Astrocyte of the hippocampus (primary cell): Measurements from ENCODE around the gene GCLC.
"Not testable (repeated sequence)": the region's sequence is repeated elsewhere in the genome, so short reads cannot be mapped to it uniquely, and the experiment has no call there.

ENCODE experiments used
- DNase-seq: peaks from one replicate; pipeline ENCODE4 v3.0.0; 2011; ENCODE audit warnings: low read depth, low spot score

GCLC gene

DNA sequence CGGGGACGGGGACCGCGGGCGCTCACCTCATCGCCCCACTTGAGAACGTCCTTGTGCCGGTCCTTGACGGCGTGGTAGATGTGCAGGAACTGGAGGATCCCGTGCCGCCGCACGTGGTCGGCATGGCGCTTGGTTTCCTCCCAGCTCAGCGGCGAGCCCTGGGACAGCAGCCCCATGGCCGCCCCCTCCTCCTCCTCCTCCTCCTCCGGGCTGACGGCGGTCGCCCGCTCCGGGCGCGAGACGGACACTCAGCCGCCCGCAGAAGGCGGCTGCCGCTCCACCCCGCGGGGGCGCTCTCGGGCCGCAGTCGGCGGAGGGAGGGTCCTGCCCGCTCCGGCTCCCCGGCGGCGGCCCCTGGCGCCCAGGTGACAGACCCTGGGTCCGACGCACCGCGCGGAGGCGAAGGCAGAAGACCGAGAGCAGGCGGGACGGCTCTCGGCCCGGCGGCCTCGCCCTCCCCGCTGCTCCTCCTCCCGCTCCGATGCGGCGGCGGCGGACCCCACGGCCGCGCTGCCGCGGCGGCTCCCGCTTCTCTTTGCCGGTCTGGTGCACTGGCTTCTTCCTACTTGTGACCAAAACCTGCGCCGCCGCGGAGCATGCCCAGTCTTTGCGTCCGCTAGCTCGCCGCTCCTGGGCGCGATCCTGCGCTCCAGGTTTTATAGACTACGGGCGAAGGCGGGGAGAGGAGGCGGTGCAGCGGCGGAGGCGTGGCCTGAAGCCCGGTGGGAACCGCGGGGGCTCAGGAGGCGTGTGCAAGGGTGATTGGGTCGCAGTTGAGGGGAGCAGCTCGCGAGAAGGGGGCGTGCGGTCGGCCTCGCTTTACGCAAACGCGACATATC lies at the start of gene GCLC:
GCLC (minus strand) TSS at position 632 of the 839 bp plus-strand sequence; CDS start at position 176, 456 bp downstream.
- peak; percentile 99 for DNase-seq

DNA sequence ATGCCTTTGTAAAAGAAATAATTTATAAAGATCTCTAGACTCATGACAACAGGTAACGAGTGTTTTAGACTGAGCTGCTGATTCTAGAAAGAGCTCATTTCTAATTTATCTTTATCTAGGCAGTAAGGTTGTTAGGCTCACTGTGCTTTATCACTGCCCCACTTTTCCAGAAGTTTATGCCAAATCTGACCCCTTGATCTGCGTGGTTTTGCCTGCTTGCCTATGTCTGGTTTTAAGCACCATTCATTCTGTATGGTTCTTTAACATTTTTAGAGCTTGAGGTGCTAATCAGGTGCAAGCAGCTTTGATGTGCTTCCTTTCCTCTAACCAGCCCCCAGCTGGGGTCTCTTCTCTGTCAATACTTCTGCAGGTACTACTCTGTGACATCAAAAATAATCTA lies 49.7 kb upstream of the GCLC start:
- no peak for DNase-seq

DNA sequence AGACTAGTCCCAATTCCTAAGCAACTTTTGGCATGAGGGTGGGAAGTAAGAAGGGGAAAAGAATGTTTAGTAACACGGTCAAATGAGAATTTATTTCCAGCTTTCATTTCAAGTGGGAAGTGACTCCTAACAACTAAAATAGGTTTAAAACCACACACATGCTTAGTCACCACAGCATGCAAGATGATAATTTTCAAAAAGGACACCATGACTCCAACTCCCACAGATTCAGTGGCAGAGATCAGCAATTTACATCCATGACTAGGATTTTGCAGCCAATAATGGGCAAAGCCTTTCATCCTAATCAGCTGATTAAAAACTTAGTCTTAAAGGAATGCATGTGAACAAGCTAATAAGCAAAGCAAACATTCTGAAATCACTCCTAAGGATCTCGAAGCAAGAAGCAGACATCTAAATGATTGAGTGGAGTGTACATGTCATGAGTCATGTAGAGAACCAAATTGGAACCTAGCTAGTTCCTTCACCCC lies 48.1 kb upstream of the GCLC start:
- peak; percentile 78 for DNase-seq

DNA sequence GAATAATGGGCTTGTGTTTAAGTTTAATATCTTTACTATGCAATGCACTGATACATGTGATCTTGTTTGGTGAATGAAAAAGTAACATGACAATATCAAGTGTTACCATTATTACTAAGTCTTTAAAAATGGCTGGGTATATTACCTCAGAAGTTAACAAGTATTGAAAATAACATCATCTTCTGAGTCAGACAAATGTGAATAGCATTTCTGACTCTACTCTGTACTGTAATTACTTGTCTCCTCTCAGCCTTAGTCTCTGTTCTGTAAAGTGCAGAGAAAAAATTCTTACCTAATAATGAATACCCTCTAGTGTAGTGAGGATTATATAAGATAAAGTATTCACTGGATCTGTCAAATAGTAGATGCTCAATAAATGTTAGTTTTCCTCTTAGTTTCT lies 47.0 kb upstream of the GCLC start:
- DNase-seq = no peak

DNA sequence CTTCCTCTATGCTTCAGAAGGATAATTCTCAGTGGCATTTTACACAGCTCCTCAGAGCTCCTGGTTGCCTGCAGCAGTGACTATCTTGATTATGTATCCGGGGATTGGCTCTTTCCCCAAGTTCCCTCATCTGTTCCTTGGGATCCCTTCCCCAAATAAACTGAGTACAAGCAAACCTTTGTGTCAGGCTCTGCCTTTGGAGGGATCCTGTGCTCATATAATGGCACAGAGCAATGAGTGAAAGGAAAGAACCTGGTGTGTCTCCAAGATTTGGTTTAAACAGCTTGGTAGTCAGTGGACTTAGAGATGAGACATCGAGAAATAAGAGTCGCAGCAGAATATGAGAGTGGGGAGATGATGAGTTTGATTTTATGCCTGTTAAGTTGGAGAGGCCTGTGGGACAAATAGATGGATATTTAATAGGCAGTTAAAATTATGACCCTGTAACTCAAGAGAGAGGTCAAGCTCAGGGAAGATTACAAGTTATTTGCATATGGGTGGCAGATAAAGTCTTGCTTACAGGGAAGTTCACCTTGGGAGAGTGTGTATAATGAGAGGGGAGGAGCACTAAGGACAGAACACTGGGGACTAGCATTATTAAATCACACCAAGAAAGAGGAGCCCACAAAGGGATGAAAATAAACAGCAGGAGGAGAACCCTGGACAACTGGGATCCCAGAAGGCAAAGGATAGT lies 44.1 kb upstream of the GCLC start:
- DNase-seq = no peak

DNA sequence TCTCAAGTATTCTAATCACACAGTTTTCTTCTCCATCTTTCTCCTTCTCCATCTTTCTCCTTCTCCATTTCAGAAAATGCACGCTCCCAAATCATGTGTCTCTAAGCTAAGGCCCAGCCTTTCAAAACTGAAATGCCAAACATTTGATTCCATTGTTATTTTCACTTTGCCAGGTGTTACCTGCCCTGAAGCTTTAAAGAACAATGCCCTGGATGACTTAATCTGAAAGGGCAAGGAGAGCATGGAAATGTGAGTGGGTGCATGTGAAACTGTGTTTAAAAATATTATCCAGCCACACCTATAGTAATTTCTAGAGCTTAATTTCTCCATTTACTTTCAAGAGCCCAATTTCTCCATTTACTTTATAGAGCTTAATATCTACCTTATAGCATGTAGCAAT lies 42.4 kb upstream of the GCLC start:
- no peak for DNase-seq

DNA sequence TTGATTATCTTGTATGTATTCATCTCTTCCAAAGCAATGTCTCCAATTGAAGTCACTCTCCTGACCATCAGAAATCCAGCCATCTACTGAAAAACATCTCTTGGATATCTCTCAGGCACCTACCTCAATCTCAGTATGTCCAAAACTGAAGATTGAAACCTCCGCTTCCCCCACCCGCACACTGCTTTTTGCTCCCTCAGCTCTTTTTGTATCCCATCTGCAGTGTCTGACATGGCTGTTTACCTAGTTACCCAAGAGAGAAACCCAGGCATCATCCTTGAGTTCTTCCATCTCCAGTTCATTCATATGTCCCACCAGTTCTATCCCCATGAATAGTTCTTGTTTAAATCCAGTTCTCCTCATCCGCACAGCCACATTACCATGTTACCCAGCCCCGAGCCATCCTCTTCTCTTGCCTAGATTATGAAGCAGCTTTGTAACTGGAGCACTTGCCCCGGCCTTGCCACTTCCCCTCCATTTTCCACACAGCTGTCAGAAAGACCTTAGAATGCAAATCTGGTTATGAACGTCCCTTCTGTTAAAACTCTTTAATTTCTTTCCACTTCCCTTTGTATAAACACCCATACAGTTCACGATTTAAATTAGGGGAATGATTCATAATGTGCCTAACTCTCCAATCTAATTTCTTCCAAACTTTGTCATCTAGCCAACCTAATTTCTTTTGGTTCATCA lies 40.5 kb upstream of the GCLC start:
- no peak for DNase-seq

DNA sequence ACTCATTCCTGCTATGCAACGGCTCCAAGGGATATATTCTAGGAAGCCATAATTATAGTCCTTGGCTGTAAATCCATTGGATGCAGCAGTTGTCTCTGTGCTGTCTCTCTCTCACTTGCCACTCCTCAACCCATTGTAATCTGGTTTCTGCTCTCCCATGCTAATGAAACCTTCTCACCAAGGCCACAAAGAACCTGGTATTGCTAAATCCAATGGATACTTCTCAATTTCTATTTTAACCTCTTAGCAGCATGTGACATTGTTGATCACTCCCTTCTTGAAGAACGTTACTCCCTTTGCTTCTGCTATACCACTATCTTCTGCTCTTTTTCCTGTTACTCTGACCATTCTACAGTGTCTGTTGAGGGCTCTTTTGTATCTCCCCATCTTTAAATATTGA lies 39.8 kb upstream of the GCLC start:
- DNase-seq = no peak

DNA sequence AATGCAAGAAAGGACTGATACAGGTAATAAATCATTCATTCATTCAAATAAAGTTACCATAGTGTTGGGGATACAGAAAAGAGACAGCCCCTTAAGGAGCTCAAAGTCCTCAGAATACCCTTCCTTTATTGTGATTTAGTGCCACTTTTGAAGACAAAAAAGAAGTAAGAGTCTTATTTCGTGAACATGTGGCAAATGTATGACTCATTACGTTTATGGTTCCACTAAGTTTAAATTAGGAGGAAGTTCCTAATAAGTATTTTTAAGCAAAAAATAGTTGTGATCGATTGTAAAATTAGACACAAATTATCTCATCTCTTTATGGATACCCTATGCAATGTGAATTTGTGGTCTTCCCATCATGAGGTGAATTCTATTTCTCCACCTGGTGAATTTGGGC lies 38.5 kb upstream of the GCLC start:
- DNase-seq = no peak

DNA sequence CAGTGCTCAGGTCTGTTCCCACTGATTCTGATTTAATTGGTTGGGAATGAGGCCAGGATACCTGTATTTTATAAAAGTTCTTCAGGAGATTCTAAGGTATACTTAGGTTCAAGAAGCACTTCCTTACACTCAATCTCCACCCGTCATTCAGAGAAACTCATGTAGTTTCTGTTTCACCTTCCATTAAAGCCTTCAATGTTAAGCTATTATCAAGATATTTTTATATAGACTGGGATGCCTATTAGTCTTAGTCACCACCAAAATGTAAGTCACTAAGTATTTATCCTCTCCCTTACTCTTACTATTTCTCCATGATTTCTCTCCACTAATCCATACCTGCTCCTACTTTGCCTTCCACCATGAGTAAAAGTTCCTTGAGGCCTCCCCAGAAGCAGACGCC lies 38.1 kb upstream of the GCLC start:
- DNase-seq = no peak

DNA sequence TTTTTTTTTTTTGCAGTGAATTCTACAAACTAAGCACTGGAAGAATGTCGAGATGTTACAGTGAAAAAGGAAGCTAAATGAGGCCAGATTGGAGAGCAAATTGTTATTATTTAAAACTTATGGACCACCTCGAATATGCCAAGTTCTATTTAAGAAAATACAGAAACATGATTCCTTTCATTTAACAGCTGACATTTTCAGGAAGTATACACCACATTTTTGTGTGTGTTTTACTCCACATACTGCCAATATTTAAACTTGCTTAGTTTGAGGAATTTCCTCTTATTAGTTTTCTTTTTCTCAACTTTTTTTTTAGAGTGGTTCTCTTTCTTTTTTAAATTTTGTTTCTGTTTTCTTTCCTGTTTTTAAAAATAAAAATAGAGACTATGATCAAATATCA lies 37.0 kb upstream of the GCLC start:
- DNase-seq = no peak

DNA sequence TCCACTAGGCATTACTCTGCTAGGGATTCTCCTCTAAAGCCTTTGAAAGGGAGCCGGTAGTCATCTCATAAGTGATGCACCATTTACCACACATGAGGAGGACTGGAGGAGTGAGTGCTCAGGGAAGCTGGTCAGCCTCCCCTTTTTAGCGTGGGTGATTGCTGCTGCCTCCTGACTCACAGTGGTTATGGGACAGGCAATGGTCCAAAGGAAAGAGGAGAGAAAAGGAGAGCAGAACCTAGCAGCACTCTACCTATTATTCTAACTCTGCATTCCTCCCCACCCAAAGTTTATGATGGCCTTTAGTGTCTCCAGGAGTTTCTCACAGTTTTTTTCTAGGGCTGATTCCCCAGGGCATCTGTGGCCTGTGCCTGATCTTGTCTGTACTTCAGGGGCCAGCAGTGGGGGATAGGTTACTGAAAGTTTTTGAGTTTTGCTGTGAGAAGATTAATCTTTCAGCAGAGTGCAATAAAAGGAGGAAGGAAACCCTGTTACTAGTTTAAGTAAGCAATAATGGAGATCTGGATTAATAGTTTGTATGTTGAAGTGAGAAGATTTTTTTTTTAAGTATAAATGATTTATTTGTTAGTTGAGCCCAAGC lies 36.4 kb upstream of the GCLC start:
- DNase-seq = peak; percentile 77

DNA sequence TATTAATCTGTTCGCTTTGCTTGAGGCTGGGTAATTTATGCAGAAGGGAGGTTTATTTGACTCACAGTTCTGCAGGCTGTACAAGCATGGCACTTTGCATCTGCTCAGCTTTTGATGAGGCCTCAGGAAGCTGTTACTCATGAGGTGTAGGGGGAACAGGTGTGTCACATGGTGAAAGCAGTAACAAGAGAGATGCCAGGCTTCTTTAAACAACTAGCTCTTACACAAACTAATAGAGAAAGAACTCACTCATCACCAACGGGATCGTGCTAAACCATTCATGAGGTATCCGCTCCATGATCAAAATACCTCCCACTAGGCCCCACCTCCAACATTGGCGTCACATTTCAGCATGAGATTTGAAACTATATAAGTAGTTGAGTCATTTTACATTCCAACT lies 34.4 kb upstream of the GCLC start:
- DNase-seq = no peak

DNA sequence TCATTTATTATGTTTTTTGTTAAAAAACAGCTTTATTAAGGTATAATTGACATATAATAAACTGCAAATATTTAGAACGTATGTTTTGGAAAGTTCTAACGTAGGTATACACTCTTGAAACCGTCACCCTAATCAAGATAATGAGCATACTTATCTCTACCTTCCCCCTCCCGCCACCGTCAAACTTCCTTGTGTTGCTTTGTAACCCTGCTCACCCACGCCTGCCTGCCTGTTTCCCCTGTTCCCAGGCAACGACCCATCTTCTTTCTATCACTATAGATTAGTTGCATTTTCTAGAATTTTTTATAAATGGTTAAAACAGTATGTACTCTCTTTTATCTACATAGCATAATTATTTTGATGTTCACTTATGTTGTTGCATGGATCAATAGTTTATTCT lies 33.5 kb upstream of the GCLC start:
- no peak for DNase-seq

DNA sequence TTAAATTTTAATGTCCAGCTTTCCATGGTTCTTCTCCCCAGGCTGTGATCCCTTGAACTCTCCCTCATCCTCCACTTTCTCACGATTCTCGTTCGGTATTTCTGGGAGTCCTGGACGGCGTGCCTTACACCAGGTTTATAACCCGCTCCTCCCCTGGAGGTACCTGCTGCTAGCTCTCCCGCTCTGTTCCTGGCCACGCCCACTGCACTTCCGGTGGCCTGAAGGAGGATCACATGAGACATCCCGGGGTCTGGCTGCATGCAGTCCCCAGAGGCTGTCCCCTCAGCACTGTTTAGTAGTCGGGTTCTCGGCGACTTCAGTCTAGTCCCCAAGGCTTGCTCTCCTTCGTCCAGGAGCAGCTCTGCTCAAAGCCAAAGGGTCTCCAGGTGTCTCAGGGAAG lies 28.4 kb upstream of the GCLC start:
- no peak for DNase-seq

DNA sequence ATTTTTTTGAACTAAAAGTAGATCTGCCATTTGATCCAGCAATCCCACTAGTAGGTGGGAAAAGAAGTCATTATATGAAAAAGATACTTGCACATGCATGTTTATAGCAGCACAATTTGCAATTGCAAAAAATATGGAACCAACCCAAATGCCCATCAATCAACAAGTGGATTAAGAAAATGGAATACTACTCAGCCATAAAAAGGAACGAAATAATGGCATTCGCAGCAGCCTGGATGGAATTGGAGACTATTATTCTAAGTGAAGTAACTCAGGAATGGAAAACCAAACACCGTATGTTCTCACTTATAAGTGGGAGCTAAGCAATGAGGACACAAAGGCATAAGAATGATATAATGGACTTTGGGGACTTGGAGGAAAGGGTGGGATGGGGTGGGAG lies 27.5 kb upstream of the GCLC start:
- not testable (repeated sequence) for DNase-seq

DNA sequence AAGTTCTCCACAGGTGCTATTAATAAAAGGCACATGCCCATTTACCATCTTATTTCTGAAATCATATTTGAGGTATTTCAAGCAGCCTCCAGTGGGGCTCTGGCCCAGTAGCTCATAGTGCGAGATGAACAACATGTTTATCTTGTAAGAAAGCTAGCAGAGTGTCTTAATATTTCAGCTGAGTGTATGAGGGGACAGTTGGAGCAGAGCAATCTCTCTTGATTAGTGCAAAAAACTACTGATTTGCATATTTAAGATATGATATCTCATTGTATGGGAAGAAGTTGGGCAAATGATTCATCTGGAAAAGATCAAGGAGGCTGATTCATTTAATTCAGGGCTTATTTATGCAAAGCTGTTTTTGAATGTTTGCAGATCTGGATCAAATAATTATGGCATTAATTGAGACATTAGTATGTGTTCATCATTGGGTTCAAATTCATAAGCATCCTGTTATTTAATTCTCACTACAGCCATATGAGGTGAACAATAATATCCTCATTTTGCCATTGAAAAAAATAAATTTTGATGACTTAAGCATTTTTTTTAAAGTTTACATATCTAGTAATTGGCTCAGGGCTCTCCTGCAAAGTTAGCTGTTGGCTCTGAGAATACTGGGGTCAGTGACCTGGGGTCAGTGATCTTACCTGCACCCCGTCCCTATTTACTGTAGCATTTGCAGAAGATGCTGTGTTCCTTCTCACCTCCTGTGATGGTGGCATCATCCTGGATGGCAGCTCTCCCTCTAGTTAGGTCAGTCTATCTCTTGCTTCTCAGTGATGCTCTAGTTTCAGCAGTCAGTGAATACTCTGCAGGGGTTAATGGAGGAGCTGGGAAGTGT lies 24.1 kb upstream of the GCLC start:
- no peak for DNase-seq

DNA sequence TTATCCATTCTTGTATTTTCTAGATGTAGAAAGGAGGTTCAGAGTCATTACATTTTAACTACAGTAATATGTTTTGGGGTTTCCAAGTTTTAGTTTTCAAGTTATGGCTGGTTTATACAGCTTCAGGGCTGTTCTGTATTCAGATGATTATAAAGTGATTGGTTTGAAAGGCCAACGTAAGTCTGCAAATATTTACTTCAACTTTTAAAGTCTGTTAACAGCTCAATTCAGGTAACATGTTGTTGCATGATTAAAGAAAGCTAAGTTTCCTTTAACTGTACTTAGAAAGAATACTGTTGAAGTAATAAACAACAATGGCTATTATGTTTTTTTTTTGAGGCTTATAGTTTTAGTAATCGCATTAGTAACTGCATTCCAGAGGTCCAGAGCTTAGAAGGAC lies 22.8 kb upstream of the GCLC start:
- no peak for DNase-seq

DNA sequence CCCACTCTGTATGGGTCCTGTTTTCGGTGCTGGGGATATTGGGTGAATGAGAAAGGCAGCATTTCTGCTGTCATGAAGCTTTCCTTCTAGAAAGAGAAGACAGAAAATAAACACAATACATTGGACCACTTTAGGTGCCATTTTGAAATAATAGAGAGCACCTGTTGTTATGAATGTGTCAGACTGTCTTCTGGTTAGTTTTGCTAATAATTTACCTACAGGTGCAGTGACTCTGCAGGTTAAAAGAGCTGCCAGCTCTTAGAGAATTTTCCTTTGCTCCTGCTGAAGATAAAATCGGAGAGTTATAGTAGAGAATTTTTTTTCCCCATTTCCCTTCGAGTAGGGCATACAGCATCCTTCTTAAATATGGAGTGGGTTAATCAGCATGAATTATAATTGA lies 21.9 kb upstream of the GCLC start:
- no peak for DNase-seq

DNA sequence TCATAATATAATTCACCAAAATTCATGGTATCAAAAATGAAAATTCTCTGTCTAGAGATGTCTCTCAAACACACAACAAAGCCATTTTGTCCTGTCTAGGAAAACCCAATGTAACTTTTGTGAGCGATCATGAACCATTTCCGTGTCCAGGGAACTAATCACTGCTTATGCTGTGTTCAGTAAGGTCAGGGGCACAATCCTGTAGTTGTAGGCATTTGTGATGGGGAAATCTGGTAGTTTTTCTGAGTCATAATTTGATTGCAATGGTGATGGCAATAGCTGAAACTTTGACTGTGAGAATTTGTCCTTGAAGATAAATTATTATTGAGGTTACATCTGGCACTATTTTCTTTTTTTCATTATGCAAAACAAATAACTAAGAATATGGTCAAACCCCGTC lies 21.0 kb upstream of the GCLC start:
- no peak for DNase-seq

DNA sequence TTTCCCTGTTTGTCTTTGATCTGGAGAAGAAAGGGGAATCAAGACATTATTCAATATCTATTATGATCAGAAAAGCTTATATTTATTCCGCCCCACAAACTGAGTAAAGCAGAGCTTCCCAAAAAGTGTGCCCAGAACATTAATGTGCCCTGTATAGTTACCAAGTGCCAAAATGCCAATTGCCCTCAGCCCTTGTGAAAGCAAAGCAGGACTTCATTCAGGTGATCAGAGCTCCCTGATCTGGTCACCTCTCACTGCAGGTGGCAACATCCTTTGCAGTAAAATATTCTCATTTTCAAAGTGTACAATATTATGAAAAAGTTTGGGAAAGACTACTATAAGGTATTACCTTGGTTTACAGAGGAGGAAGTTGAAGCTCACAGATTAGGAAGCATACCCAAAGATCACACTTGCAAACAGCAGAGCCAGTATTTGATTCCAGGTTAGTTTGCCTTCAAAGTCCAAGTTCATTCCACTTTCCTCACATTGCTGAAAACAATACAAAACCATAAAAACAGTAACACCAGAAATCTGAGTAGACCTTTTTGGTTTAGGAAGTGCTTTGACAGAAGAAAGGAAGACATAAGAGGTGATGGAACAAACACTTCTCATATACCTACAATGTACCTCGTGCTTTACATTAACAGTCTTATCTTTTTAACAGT lies 19.6 kb upstream of the GCLC start:
- DNase-seq = no peak
